Measurements from ENCODE around the gene GALNT10. TPM values are rescaled to one million over a fixed set of nuclear protein-coding genes. Genes with fewer than 3 reads are reported as not detected.

GALNT10 gene
- total and polyA plus RNA-seq, 10 donors, result 7.6 to 50.2 (median 43.5) TPM

GRCh38 chr5:154401931-154402330 lies 211.4 kb downstream of the GALNT10 start:
- no peaks in the 10 kb centered on the region for H3K27me3 ChIP-seq (replicated peaks in 1 of 7)
- H3K9me3 ChIP-seq, result no peaks in the 10 kb centered on the region
- no peak overlapping the region for H3K4me3 ChIP-seq
- TF ChIP-seq POLR2A (IDR thresholded peaks at IDR 0.05) (no peak), POLR2AphosphoS5 (IDR thresholded peaks at IDR 0.05) (no peak), CTCF (IDR thresholded peaks at IDR 0.05 in 8 of 11, conservative IDR thresholded peaks at IDR 0.05 in 3 of 11) (no peak)
- peaks cover 0 to 26% (median 0%) of the 10 kb centered on the region in 6 donors for H3K36me3 ChIP-seq
- DNase-seq, result peak; percentile 58
- intact Hi-C loops (cut with DNase I; ENCODE audit: low total_unique reads), result loop anchor here (5.0 to 10.0 kb wide), 2 partner anchors 330 to 427 kb away; no protein-coding TSS in a partner anchor
- peaks cover 3 to 22% (median 16%) of the 10 kb centered on the region in 6 donors for H3K4me1 ChIP-seq
- WGBS, 5 donors, result 91 to 98% (median 95%) methylated on average over 9 of the region's 9 CpGs
- H3K27ac ChIP-seq, result no peak overlapping the region

GRCh38 chr5:154402611-154403010 lies 212.1 kb downstream of the GALNT10 start:
- peaks cover 0 to 26% (median 0%) of the 10 kb centered on the region in 6 donors for H3K36me3 ChIP-seq
- intact Hi-C loops (cut with DNase I; ENCODE audit: low total_unique reads), result loop anchor here (5.0 to 10.0 kb wide), 2 partner anchors 330 to 428 kb away; no protein-coding TSS in a partner anchor
- no peak overlapping the region for H3K4me3 ChIP-seq
- no peaks in the 10 kb centered on the region for H3K27me3 ChIP-seq (replicated peaks in 1 of 7)
- TF ChIP-seq POLR2AphosphoS5 (IDR thresholded peaks at IDR 0.05), result no peak
- TF ChIP-seq POLR2A (IDR thresholded peaks at IDR 0.05), result no peak
- TF ChIP-seq CTCF (IDR thresholded peaks at IDR 0.05 in 8 of 11, conservative IDR thresholded peaks at IDR 0.05 in 3 of 11), result no peak
- H3K27ac ChIP-seq, result no peak overlapping the region
- H3K4me1 ChIP-seq, result peaks cover 3 to 19% (median 14%) of the 10 kb centered on the region in 6 donors
- WGBS, 5 donors, result 92 to 96% (median 93%) methylated on average over 6 to 10 of the region's 10 CpGs
- no peaks in the 10 kb centered on the region for H3K9me3 ChIP-seq
- DNase-seq, result peak; percentile 61

- H3K36me3 ChIP-seq, result peaks cover 0 to 23% (median 0%) of the 10 kb centered on the region in 6 donors
- DNase-seq, result peak; percentile 38
- no peaks in the 10 kb centered on the region for H3K27me3 ChIP-seq (replicated peaks in 1 of 7)
- H3K9me3 ChIP-seq, result no peaks in the 10 kb centered on the region
- intact Hi-C loops (cut with DNase I; ENCODE audit: low total_unique reads), result loop anchor here (5.0 to 10.0 kb wide), 2 partner anchors 331 to 428 kb away; no protein-coding TSS in a partner anchor
- 90 to 99% (median 97%) methylated on average over 4 of the region's 4 CpGs for WGBS, 5 donors
- no peak overlapping the region for H3K27ac ChIP-seq
- H3K4me1 ChIP-seq, result peaks cover 3 to 18% (median 14%) of the 10 kb centered on the region in 6 donors
- no peak for TF ChIP-seq POLR2A (IDR thresholded peaks at IDR 0.05)
- TF ChIP-seq POLR2AphosphoS5 (IDR thresholded peaks at IDR 0.05), result no peak
- TF ChIP-seq CTCF (IDR thresholded peaks at IDR 0.05 in 8 of 11, conservative IDR thresholded peaks at IDR 0.05 in 3 of 11), result no peak
- no peak overlapping the region for H3K4me3 ChIP-seq
These were observed 212.7 kb downstream of the GALNT10 start for GRCh38 chr5:154403234-154403633.

GRCh38 chr5:154403776-154404387 lies 213.3 kb downstream of the GALNT10 start:
- peaks cover 3 to 18% (median 14%) of the 10 kb centered on the region in 6 donors for H3K4me1 ChIP-seq
- no peaks in the 10 kb centered on the region for H3K9me3 ChIP-seq
- intact Hi-C loops (cut with DNase I; ENCODE audit: low total_unique reads), result loop anchor here (5.0 to 10.0 kb wide), 2 partner anchors 332 to 429 kb away; no protein-coding TSS in a partner anchor
- H3K27me3 ChIP-seq (replicated peaks in 1 of 7), result no peaks in the 10 kb centered on the region
- TF ChIP-seq CTCF (IDR thresholded peaks at IDR 0.05 in 8 of 11, conservative IDR thresholded peaks at IDR 0.05 in 3 of 11) (no peak), POLR2A (IDR thresholded peaks at IDR 0.05) (no peak), POLR2AphosphoS5 (IDR thresholded peaks at IDR 0.05) (no peak)
- no peak overlapping the region for H3K4me3 ChIP-seq
- 86 to 90% (median 88%) methylated on average over 6 to 8 of the region's 8 CpGs for WGBS, 5 donors
- H3K36me3 ChIP-seq, result peaks cover 0 to 20% (median 0%) of the 10 kb centered on the region in 6 donors
- no peak overlapping the region for H3K27ac ChIP-seq
- no peak for DNase-seq

Data from spleen (tissue), 11 donors.